Gastroesophageal sphincter (tissue), 4 donors: Measurements from ENCODE around the gene METRN. TPM values are rescaled to one million over a fixed set of nuclear protein-coding genes. Genes with fewer than 3 reads are reported as not detected.

Experiments
- ATAC-seq: fragments of 150-250 bp; one replicate; pipeline ENCODE4 v1.9.1; 2016; ENCODE audit warnings: mild to moderate bottlenecking, moderate library complexity
- H3K27ac ChIP-seq, 4 donors: fragments of 200-600 bp; sonication (generic) in 3 of 4; 1 replicate in 3 of 4; 2 replicates in 1 of 4; pipeline ENCODE4 v1.5.1; 2016 to 2019
- H3K27me3 ChIP-seq: fragments of 200-600 bp; sonication (generic); one replicate; pipeline ENCODE4 v1.5.1; 2019
- H3K36me3 ChIP-seq, 2 donors: fragments of 200-600 bp; sonication (generic); one replicate each; pipeline ENCODE4 v1.5.1; 2019; ENCODE audit warnings: control low read depth in 1 of 2
- H3K4me1 ChIP-seq, 3 donors: fragments of 200-600 bp; sonication (generic); 1 replicate in 2 of 3; 2 replicates in 1 of 3; pipeline ENCODE4 v1.5.1; 2016 to 2019; ENCODE audit warnings: control low read depth in 2 of 3
- H3K4me3 ChIP-seq, 2 donors: fragments of 200-600 bp; sonication (generic); one replicate each; pipeline ENCODE4 v1.5.1; 2019; ENCODE audit warnings: mild to moderate bottlenecking in 1 of 2, moderate library complexity in 1 of 2
- H3K9me3 ChIP-seq, 3 donors: fragments of 200-600 bp; sonication (generic); one replicate each; pipeline ENCODE4 v1.5.1; 2017 to 2019; ENCODE audit warnings: control low read depth in 2 of 3
- CTCF ChIP-seq, 4 experiments: fragments of 200-600 bp in 2 of 4; fragments of 450-650 bp in 2 of 4; sonication (generic) in 1 of 4; IDR thresholded peaks; one replicate each; pipeline ENCODE4 v1.5.1; 2017 to 2019; ENCODE audit warnings: antibody characterized with exemption in 4 of 4, mild to moderate bottlenecking in 2 of 4, moderate library complexity in 2 of 4
- EP300 ChIP-seq: sonication (generic); formaldehyde crosslinking; IDR thresholded peaks from one replicate; pipeline ENCODE4 v1.6.1; 2017; ENCODE audit warnings: antibody characterized with exemption, mild to moderate bottlenecking
- POLR2A ChIP-seq, 2 donors: fragments of 450-650 bp; IDR thresholded peaks; one replicate each; pipeline ENCODE4 v1.6.1; 2017; ENCODE audit warnings: antibody characterized with exemption in 2 of 2, mild to moderate bottlenecking in 2 of 2, moderate library complexity in 1 of 2
- POLR2AphosphoS5 ChIP-seq: sonication (generic); formaldehyde crosslinking; IDR thresholded peaks from one replicate; pipeline ENCODE4 v1.6.1; 2017; ENCODE audit warnings: antibody characterized with exemption
- WGBS, 2 donors: methylation state at CpG; one replicate each; pipeline ENCODE4 v1.1.5; 2018; ENCODE audit warnings: low coverage in 1 of 2; 5-methylcytosine and 5-hydroxymethylcytosine counted together
- total RNA-seq, 4 donors: library from RNA; depleted of rRNA; stranded (reverse); fragments of >200 nt; gene quantifications; one replicate each; pipeline ENCODE4 v1.1.0, GENCODE V29; 2016

The METRN gene
- total RNA-seq = 10 to 100 TPM; 22.6 to 77.7 (median 63.8) TPM

- peak; percentile 94 for ATAC-seq
- Histone ChIP-seq H3K36me3 (peaks cover 0 to 6% of the 10 kb centered on the region in 2 donors), H3K4me3 (peak within 1 kb of the TSS; percentile 73 to 79), H3K27me3 (peaks cover 27% of the 10 kb centered on the region), H3K27ac (peak within 1 kb of the TSS in 3 of 4 donors; percentile 64 to 80 (median 74)), H3K4me1 (peaks cover 0 to 61% (median 18%) of the 10 kb centered on the region in 3 donors), H3K9me3 (no peaks in the 10 kb centered on the region)
- no peak for TF ChIP-seq POLR2A (IDR thresholded peaks at IDR 0.05)
- TF ChIP-seq POLR2AphosphoS5 = no peak
- TF ChIP-seq CTCF (IDR thresholded peaks at IDR 0.05) = no peak
- TF ChIP-seq EP300 = no peak
- WGBS, 2 donors = 0% methylated on average over 1 to 3 of the region's 108 CpGs
Measured at GRCh38 chr16:714558-715476, at the start of gene METRN. Gene METRN, plus strand, starts transcription at chr16:715118. Its CDS starts 172 bp downstream, at chr16:715290.

- Histone ChIP-seq H3K36me3 (peaks cover 0 to 27% of the 10 kb centered on the region in 2 donors), H3K27me3 (no peaks in the 10 kb centered on the region), H3K4me3 (no peak overlapping the region), H3K27ac (no peak overlapping the region), H3K9me3 (no peaks in the 10 kb centered on the region), H3K4me1 (peaks cover 0 to 34% (median 11%) of the 10 kb centered on the region in 3 donors)
- TF ChIP-seq CTCF (IDR thresholded peaks at IDR 0.05) (no peak), POLR2A (IDR thresholded peaks at IDR 0.05) (no peak), POLR2AphosphoS5 (no peak), EP300 (no peak)
- ATAC-seq = no peak
- no CpG with 5 or more reads among the region's 13 CpGs for WGBS, 2 donors
Measured at GRCh38 chr16:666572-666971, 48.3 kb upstream of the METRN start.

GRCh38 chr16:667113-667779 lies 47.7 kb upstream of the METRN start:
- WGBS, 2 donors = 68 to 80% methylated on average over 2 to 6 of the region's 22 CpGs
- Histone ChIP-seq H3K9me3 (no peaks in the 10 kb centered on the region), H3K27me3 (no peaks in the 10 kb centered on the region), H3K4me3 (peak overlapping the region in 1 of 2 donors; percentile 76), H3K27ac (peak overlapping the region in 3 of 4 donors; percentile 83 to 93 (median 90)), H3K36me3 (peaks cover 0 to 34% of the 10 kb centered on the region in 2 donors), H3K4me1 (peaks cover 0 to 31% (median 11%) of the 10 kb centered on the region in 3 donors)
- no peak for ATAC-seq
- TF ChIP-seq CTCF (IDR thresholded peaks at IDR 0.05) (no peak), EP300 (no peak), POLR2A (IDR thresholded peaks at IDR 0.05) (no peak), POLR2AphosphoS5 (no peak)

- no peaks in the 10 kb centered on the region for H3K27me3 ChIP-seq
- peak within 1 kb of the TSS; percentile 83 to 93 (median 91) for H3K27ac ChIP-seq
- WGBS, 2 donors = 0% methylated on average over 2 of the region's 78 CpGs; no CpG with 5 or more reads in 1 of the 2 donors
- peaks cover 0 to 31% (median 11%) of the 10 kb centered on the region in 3 donors for H3K4me1 ChIP-seq
- peak within 1 kb of the TSS; percentile 76 to 97 for H3K4me3 ChIP-seq
- peaks cover 0 to 41% of the 10 kb centered on the region in 2 donors for H3K36me3 ChIP-seq
- no peaks in the 10 kb centered on the region for H3K9me3 ChIP-seq
- TF ChIP-seq CTCF (IDR thresholded peaks at IDR 0.05) (peak in 3 of 4 experiments; percentile 95 to 99 (median 96)), EP300 (no peak), POLR2A (IDR thresholded peaks at IDR 0.05) (peak; percentile 49 to 79), POLR2AphosphoS5 (peak; percentile 79)
- peak; percentile 98 for ATAC-seq
Measured at GRCh38 chr16:667780-668518, 47.0 kb upstream of the METRN start, which contains the start of gene RHOT2. Gene RHOT2, plus strand, starts transcription at chr16:668132. Its CDS starts 68 bp downstream, at chr16:668200.
